Keratinocyte (primary cell): ENCODE data around the gene FCHSD1. TPM values are rescaled to one million over a fixed set of nuclear protein-coding genes. Genes with fewer than 3 reads are reported as not detected.

Experiments used
- DNase-seq: peaks from one replicate; pipeline ENCODE4 v3.0.0-alpha.2; 2011; ENCODE audit warnings: low read depth, missing footprints, low spot score
- FAIRE-seq: peaks from 2 replicates; lab custom pipeline; 2011; peaks lifted over from hg19 to GRCh38; lab: Jason Lieb, UNC
- H2AFZ ChIP-seq: 2 replicates; pipeline ENCODE4 v1.6.0; 2012; ENCODE audit warnings: low read length, control low read depth, inconsistent platforms; ENCODE audit not compliant: control insufficient read depth
- H3K27ac ChIP-seq: 2 replicates; pipeline ENCODE4 v1.5.1; 2011; ENCODE audit warnings: low read length; ENCODE audit not compliant: control insufficient read depth, insufficient read depth
- H3K27me3 ChIP-seq: 3 replicates; pipeline ENCODE4 v1.6.0; 2011; ENCODE audit warnings: low read length; ENCODE audit not compliant: control insufficient read depth, insufficient read depth; ENCODE audit errors: extremely low read depth
- H3K36me3 ChIP-seq, 2 experiments: 2 replicates in 1 of 2; 3 replicates in 1 of 2; pipeline ENCODE4 v1.5.1; 2011; ENCODE audit warnings: low read length in 2 of 2, mild to moderate bottlenecking in 1 of 2; ENCODE audit not compliant: control insufficient read depth in 2 of 2, insufficient read depth in 2 of 2; ENCODE audit errors: extremely low read depth in 1 of 2
- H3K4me1 ChIP-seq: 3 replicates; pipeline ENCODE4 v1.5.1; 2011; ENCODE audit warnings: low read length; ENCODE audit not compliant: control insufficient read depth, insufficient read depth; ENCODE audit errors: extremely low read depth
- H3K4me2 ChIP-seq: 3 replicates; pipeline ENCODE4 v1.6.0; 2011; ENCODE audit warnings: low read depth, low read length; ENCODE audit not compliant: control insufficient read depth, insufficient read depth; ENCODE audit errors: extremely low read depth
- H3K4me3 ChIP-seq, 3 experiments: fragments of 200-600 bp in 1 of 3; sonication (generic) in 1 of 3; 2 replicates in 2 of 3; 3 replicates in 1 of 3; pipeline ENCODE4 v1.5.1; 2011 to 2016; ENCODE audit warnings: low read length in 3 of 3, mild to moderate bottlenecking in 3 of 3, control low read depth in 2 of 3, inconsistent platforms in 1 of 3, low read depth in 1 of 3, mixed read lengths in 1 of 3, mixed run types in 1 of 3, moderate library complexity in 1 of 3; ENCODE audit not compliant: control insufficient read depth in 2 of 3, insufficient read depth in 2 of 3; ENCODE audit errors: extremely low read depth in 1 of 3
- H3K79me2 ChIP-seq: 2 replicates; pipeline ENCODE4 v1.6.0; 2012; ENCODE audit warnings: low read length; ENCODE audit not compliant: control insufficient read depth, insufficient read depth
- H3K9ac ChIP-seq: 3 replicates; pipeline ENCODE4 v1.6.0; 2011; ENCODE audit warnings: low read length; ENCODE audit not compliant: control insufficient read depth, insufficient read depth; ENCODE audit errors: extremely low read depth
- H3K9me1 ChIP-seq: 3 replicates; pipeline ENCODE4 v1.6.0; 2011; ENCODE audit warnings: low read length; ENCODE audit not compliant: control insufficient read depth, insufficient read depth; ENCODE audit errors: extremely low read depth
- H3K9me3 ChIP-seq: 2 replicates; pipeline ENCODE4 v1.5.1; 2012; ENCODE audit warnings: low read depth, low read length; ENCODE audit not compliant: control insufficient read depth
- H4K20me1 ChIP-seq: 3 replicates; pipeline ENCODE4 v1.6.0; 2011; ENCODE audit warnings: low read length; ENCODE audit not compliant: control insufficient read depth, insufficient read depth; ENCODE audit errors: extremely low read depth
- CTCF ChIP-seq, 3 experiments: IDR thresholded peaks in 1 of 3; conservative IDR thresholded peaks in 1 of 3; optimal IDR thresholded peaks in 1 of 3; 2 replicates in 2 of 3; 3 replicates in 1 of 3; pipeline versions ENCODE3 to v1.5.1; 2011; ENCODE audit warnings: low read length in 3 of 3, mild to moderate bottlenecking in 3 of 3, moderate library complexity in 2 of 3, control low read depth in 1 of 3, inconsistent platforms in 1 of 3; ENCODE audit not compliant: insufficient read depth in 2 of 3; ENCODE audit errors: extremely low read depth in 1 of 3
- EZH2 ChIP-seq: IDR thresholded peaks from one replicate; pipeline ENCODE4 v1.6.1; 2012; ENCODE audit warnings: inconsistent platforms, mild to moderate bottlenecking, low read length, moderate library complexity
- dilution Hi-C: fragments of 300-500 bp; cut with MboI; formaldehyde crosslinking; loops from one replicate; pipeline ENCODE4 v1.7.0; 2020; ENCODE audit warnings: low sequenced_read_pairs; ENCODE audit not compliant: extremely low pct_ligation_motif_present
- polyA plus RNA-seq, 5 experiments: library from polyadenylated mRNA; depleted of rRNA in 3 of 5; stranded (reverse) in 3 of 5; stranded (forward) in 1 of 5; unstranded in 1 of 5; fragments of >200 nt; gene quantifications; 1 replicate in 1 of 5; 2 replicates in 3 of 5; 3 replicates in 1 of 5; pipeline versions ENCODE4 v1.2.1 to v1.2.3, GENCODE V29; 2011 to 2012; ENCODE audit warnings: missing spikeins in 2 of 5, low read depth in 1 of 5, low replicate concordance in 1 of 5

The FCHSD1 gene
- polyA plus RNA-seq, 1 donor (not counting 4 experiments of a cell fraction or from before 2014, with no cell fraction given) = 13.5 TPM

GRCh38 chr5:141655020-141655419 is 3.8 kb upstream of the FCHSD1 start:
- H2AFZ ChIP-seq = no peak overlapping the region
- DNase-seq (no peak), FAIRE-seq (no peak)
- no peak overlapping the region for H3K9ac ChIP-seq
- no peaks in the 10 kb centered on the region for H3K9me1 ChIP-seq
- H3K4me2 ChIP-seq = no peak overlapping the region
- TF ChIP-seq EZH2 (no peak), CTCF (optimal IDR thresholded peaks at IDR 0.05 in 1 of 3, IDR thresholded peaks at IDR 0.05 in 1 of 3, conservative IDR thresholded peaks at IDR 0.05 in 1 of 3; ENCODE audit: extremely low read depth in 1 of 3, insufficient read depth in 2 of 3, low read length in 3 of 3) (no peak)
- no peaks in the 10 kb centered on the region for H3K79me2 ChIP-seq
- no peaks in the 10 kb centered on the region for H3K9me3 ChIP-seq
- no peaks in the 10 kb centered on the region for H4K20me1 ChIP-seq
- dilution Hi-C loops = no loop called here
- no peaks in the 10 kb centered on the region for H3K27me3 ChIP-seq
- H3K36me3 ChIP-seq = no peaks in the 10 kb centered on the region
- no peak overlapping the region for H3K4me3 ChIP-seq
- H3K4me1 ChIP-seq = peaks cover 14% of the 10 kb centered on the region
- no peak overlapping the region for H3K27ac ChIP-seq

GRCh38 chr5:141654298-141654697 is 3.1 kb upstream of the FCHSD1 start:
- Histone ChIP-seq H3K9me3 (no peaks in the 10 kb centered on the region), H2AFZ (no peak overlapping the region), H3K27ac (no peak overlapping the region), H3K27me3 (no peaks in the 10 kb centered on the region), H4K20me1 (no peaks in the 10 kb centered on the region), H3K9me1 (no peaks in the 10 kb centered on the region), H3K4me3 (no peak overlapping the region), H3K4me2 (no peak overlapping the region), H3K36me3 (no peaks in the 10 kb centered on the region), H3K79me2 (no peaks in the 10 kb centered on the region), H3K4me1 (peaks cover 14% of the 10 kb centered on the region), H3K9ac (no peak overlapping the region)
- FAIRE-seq = no peak
- dilution Hi-C loops = no loop called here
- TF ChIP-seq EZH2 (no peak), CTCF (optimal IDR thresholded peaks at IDR 0.05 in 1 of 3, IDR thresholded peaks at IDR 0.05 in 1 of 3, conservative IDR thresholded peaks at IDR 0.05 in 1 of 3; ENCODE audit: extremely low read depth in 1 of 3, insufficient read depth in 2 of 3, low read length in 3 of 3) (no peak)
- no peak for DNase-seq
